ENCODE measurements around the gene LRRC41. TPM values are rescaled to one million over a fixed set of nuclear protein-coding genes. Genes with fewer than 3 reads are reported as not detected.
"Not testable (repeated sequence)": the region's sequence is repeated elsewhere in the genome, so short reads cannot be mapped to it uniquely, and the experiment has no call there.

The LRRC41 gene
- total RNA-seq, 2 donors from 2014 or later: 74.2 to 88.9 TPM

DNA sequence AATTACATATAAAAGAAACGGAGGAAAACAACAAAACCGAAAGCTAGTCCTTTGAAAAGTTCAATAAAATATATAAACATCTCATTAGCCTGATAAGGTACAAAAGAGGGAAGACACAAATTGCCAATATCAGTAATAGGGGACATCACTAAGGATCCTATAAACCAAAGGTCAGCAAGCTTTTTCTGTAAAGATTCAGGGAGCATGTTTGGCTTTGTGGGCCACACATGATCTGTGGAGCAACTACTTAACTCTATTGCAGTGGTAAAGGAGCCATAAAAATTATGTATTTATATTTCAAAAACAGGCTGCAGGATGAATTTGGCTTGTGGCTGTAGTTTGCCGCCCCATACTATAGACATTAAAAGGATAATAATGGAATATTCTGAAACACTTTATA lies 31.7 kb upstream of the LRRC41 start:
- no peaks in the 10 kb centered on the region for H3K27me3 Mint-ChIP-seq (ENCODE audit: insufficient read depth)
- H3K36me3 Mint-ChIP-seq (ENCODE audit: low read depth): no peaks in the 10 kb centered on the region
- peaks cover 13% of the 10 kb centered on the region for H3K4me1 Mint-ChIP-seq
- Histone ChIP-seq H3K9ac (ENCODE audit: extremely low read depth, low read length, poor library complexity, severe bottlenecking) (no peak overlapping the region), H3K9me3 (ENCODE audit: control insufficient read depth, low read length) (no peaks in the 10 kb centered on the region), H3K4me1 (ENCODE audit: control insufficient read depth, insufficient read depth, low read length) (no peaks in the 10 kb centered on the region), H3K27me3 (ENCODE audit: control insufficient read depth, insufficient read depth, low read length, poor library complexity, severe bottlenecking) (no peaks in the 10 kb centered on the region), H3K36me3 (ENCODE audit: control insufficient read depth, insufficient read depth, low read length) (no peaks in the 10 kb centered on the region), H3K4me3 (ENCODE audit: low read length) (no peak overlapping the region), H3K27ac (ENCODE audit: low read depth, low read length) (no peak overlapping the region)
- H3K4me3 Mint-ChIP-seq: no peak overlapping the region
- no peak for DNase-seq
- no peak overlapping the region for H3K27ac Mint-ChIP-seq
- TF ChIP-seq, protein P1, sequence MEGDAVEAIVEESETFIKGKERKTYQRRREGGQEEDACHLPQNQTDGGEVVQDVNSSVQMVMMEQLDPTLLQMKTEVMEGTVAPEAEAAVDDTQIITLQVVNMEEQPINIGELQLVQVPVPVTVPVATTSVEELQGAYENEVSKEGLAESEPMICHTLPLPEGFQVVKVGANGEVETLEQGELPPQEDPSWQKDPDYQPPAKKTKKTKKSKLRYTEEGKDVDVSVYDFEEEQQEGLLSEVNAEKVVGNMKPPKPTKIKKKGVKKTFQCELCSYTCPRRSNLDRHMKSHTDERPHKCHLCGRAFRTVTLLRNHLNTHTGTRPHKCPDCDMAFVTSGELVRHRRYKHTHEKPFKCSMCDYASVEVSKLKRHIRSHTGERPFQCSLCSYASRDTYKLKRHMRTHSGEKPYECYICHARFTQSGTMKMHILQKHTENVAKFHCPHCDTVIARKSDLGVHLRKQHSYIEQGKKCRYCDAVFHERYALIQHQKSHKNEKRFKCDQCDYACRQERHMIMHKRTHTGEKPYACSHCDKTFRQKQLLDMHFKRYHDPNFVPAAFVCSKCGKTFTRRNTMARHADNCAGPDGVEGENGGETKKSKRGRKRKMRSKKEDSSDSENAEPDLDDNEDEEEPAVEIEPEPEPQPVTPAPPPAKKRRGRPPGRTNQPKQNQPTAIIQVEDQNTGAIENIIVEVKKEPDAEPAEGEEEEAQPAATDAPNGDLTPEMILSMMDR (conservative IDR thresholded peaks at IDR 0.05): no peak
- WGBS, 2 experiments (ENCODE audit: insufficient coverage in 1 of 2, insufficient read length in 1 of 2): 100% methylated on average over 1 of the region's 3 CpGs; no CpG with 5 or more reads in 1 of the 2 experiments
- no peaks in the 10 kb centered on the region for H3K9me3 Mint-ChIP-seq

DNA sequence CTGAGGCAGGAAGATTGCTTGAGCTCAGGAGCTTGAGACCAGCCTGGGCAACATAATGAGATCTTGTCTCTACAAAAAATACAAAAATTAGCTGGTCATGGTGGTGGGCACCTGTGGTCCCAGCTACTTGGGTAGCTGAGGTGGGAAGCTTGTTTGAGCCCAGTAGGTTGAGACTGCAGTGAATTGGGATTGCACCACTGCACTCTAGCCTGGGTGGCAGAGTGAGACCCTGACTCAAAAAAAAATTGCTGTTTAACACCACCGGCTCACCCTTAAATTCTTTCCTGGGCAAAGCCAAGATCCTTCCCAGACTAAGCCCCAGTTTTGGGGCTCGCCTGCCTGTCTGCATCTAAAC lies 30.6 kb upstream of the LRRC41 start:
- Histone ChIP-seq H3K4me3 (ENCODE audit: low read length) (no peak overlapping the region), H3K9me3 (ENCODE audit: control insufficient read depth, low read length) (no peaks in the 10 kb centered on the region), H3K9ac (ENCODE audit: extremely low read depth, low read length, poor library complexity, severe bottlenecking) (no peak overlapping the region), H3K27ac (ENCODE audit: low read depth, low read length) (no peak overlapping the region), H3K36me3 (ENCODE audit: control insufficient read depth, insufficient read depth, low read length) (no peaks in the 10 kb centered on the region), H3K27me3 (ENCODE audit: control insufficient read depth, insufficient read depth, low read length, poor library complexity, severe bottlenecking) (no peaks in the 10 kb centered on the region), H3K4me1 (ENCODE audit: control insufficient read depth, insufficient read depth, low read length) (no peaks in the 10 kb centered on the region)
- H3K4me3 Mint-ChIP-seq: no peak overlapping the region
- WGBS, 2 experiments (ENCODE audit: insufficient coverage in 1 of 2, insufficient read length in 1 of 2): 87 to 100% methylated on average over 1 to 2 of the region's 2 CpGs
- TF ChIP-seq, protein P1 (conservative IDR thresholded peaks at IDR 0.05): no peak
- H3K27me3 Mint-ChIP-seq (ENCODE audit: insufficient read depth): no peaks in the 10 kb centered on the region
- peaks cover 15% of the 10 kb centered on the region for H3K4me1 Mint-ChIP-seq
- H3K36me3 Mint-ChIP-seq (ENCODE audit: low read depth): no peaks in the 10 kb centered on the region
- no peak for DNase-seq
- no peaks in the 10 kb centered on the region for H3K9me3 Mint-ChIP-seq
- H3K27ac Mint-ChIP-seq: no peak overlapping the region

DNA sequence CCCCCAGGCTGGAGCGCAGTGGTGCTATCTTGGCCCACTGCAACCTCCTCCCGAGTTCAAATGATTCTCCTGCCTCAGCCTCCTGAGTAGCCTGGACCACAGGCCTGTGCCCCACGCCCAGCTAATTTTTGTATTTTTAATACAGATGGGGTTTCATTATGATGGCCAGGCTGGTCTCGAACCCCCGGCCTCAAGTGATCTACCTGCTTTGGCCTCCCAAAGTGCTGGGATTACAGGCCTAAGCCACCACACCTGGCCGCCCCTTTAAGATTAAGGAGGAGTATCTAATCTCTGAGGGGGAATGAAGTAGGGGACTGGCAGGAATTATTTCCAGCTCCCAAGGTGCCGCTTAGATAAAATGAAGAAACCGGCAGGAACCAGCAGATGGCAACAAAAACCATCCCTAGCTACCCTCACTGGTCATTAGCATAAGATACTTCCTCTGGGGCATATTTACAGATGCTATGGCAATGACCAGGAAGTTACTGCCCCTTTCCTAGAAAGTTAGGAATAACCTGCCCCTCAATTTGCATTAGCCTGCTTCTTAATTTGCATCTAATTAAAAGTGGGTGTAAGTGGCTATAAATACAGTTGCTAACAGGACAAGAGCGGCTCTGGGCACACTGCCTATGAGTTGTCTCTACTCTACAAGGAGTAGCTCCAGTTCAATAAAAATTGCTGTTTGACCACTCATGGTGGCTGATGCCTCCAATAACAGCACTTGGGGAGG lies 30.0 kb upstream of the LRRC41 start:
- Mint-ChIP-seq H3K4me1 (peaks cover 15% of the 10 kb centered on the region), H3K27me3 (ENCODE audit: insufficient read depth) (no peaks in the 10 kb centered on the region), H3K27ac (no peak overlapping the region), H3K36me3 (ENCODE audit: low read depth) (no peaks in the 10 kb centered on the region), H3K9me3 (no peaks in the 10 kb centered on the region), H3K4me3 (no peak overlapping the region)
- 77 to 94% methylated on average over 3 to 9 of the region's 9 CpGs for WGBS, 2 experiments (ENCODE audit: insufficient coverage in 1 of 2, insufficient read length in 1 of 2)
- DNase-seq: peak; percentile 78
- TF ChIP-seq, protein P1 (conservative IDR thresholded peaks at IDR 0.05): peak; percentile 69
- Histone ChIP-seq H3K27ac (ENCODE audit: low read depth, low read length) (no peak overlapping the region), H3K36me3 (ENCODE audit: control insufficient read depth, insufficient read depth, low read length) (no peaks in the 10 kb centered on the region), H3K4me3 (ENCODE audit: low read length) (no peak overlapping the region), H3K9me3 (ENCODE audit: control insufficient read depth, low read length) (no peaks in the 10 kb centered on the region), H3K9ac (ENCODE audit: extremely low read depth, low read length, poor library complexity, severe bottlenecking) (no peak overlapping the region), H3K27me3 (ENCODE audit: control insufficient read depth, insufficient read depth, low read length, poor library complexity, severe bottlenecking) (no peaks in the 10 kb centered on the region), H3K4me1 (ENCODE audit: control insufficient read depth, insufficient read depth, low read length) (no peaks in the 10 kb centered on the region)

DNA sequence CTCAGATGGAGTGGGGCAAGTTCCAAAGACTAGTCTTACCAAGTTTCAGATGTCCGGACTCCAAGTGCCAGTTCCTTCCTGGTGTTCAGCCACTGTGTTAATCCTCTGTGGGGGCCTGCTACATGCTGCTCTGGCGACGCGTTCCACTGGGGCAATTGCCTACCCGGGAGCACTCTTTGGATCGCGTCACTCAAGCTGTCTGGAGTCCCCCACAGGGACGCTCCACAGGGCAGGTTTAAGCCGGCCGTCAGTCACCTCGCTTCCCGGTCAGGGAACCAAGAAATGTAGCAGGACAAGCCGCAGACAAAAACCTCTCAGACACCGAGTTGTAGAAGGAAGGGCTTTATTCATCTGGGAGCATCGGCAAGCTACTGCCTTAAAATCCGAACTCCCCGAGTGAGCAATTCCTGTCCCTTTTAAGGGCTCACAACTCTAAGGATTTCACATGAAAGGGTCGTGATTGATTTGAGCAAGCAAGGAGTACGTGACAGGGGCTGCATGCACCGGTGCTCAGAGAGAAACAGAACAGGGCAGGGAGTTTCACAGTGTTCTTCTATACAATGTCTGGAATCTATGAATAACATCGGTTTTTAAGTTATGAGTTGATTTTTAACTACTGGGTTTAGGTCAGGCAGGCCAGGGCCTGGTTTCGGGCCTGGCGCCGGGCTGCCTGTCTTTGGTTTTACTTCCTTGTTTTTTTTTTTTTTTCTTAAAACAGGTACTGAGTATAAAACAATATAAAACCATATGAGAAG lies 28.5 kb upstream of the LRRC41 start:
- H3K4me3 Mint-ChIP-seq; H3K9me3 ChIP-seq (ENCODE audit: control insufficient read depth, low read length); H3K36me3 Mint-ChIP-seq (ENCODE audit: low read depth); H3K4me1 ChIP-seq (ENCODE audit: control insufficient read depth, insufficient read depth, low read length); H3K27me3 ChIP-seq (ENCODE audit: control insufficient read depth, insufficient read depth, low read length, poor library complexity, severe bottlenecking); H3K4me3 ChIP-seq (ENCODE audit: low read length); H3K27me3 Mint-ChIP-seq (ENCODE audit: insufficient read depth); H3K27ac Mint-ChIP-seq; DNase-seq; H3K9me3 Mint-ChIP-seq; H3K9ac ChIP-seq (ENCODE audit: extremely low read depth, low read length, poor library complexity, severe bottlenecking); H3K36me3 ChIP-seq (ENCODE audit: control insufficient read depth, insufficient read depth, low read length): not testable (repeated sequence)
- peaks cover 15% of the 10 kb centered on the region for H3K4me1 Mint-ChIP-seq
- H3K27ac ChIP-seq (ENCODE audit: low read depth, low read length): peak overlapping the region; percentile 53
- WGBS, 2 experiments (ENCODE audit: insufficient coverage in 1 of 2, insufficient read length in 1 of 2): 62 to 87% methylated on average over 19 to 24 of the region's 24 CpGs

DNA sequence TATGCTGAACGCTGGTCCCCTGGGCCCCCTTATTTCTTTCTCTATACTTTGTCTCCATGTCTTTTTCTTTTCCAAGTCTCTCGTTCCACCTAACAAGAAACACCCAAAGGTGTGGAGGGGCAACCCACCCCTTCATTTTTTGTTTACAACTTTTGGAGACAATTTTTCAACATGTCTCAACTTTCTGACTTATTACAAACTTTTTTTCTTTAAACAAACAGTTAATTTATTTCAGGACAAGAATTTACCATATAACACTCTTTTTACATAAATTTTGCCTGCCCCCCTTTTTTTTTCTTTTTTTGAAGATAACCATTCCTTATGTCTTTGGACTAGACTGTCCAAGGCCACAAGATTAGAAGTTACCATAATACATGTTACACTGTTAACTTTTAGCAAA lies 27.0 kb upstream of the LRRC41 start:
- H3K4me1 ChIP-seq (ENCODE audit: control insufficient read depth, insufficient read depth, low read length); H3K36me3 Mint-ChIP-seq (ENCODE audit: low read depth); H3K27me3 ChIP-seq (ENCODE audit: control insufficient read depth, insufficient read depth, low read length, poor library complexity, severe bottlenecking); H3K9me3 ChIP-seq (ENCODE audit: control insufficient read depth, low read length); H3K4me3 Mint-ChIP-seq; DNase-seq; H3K36me3 ChIP-seq (ENCODE audit: control insufficient read depth, insufficient read depth, low read length); H3K4me3 ChIP-seq (ENCODE audit: low read length); H3K9me3 Mint-ChIP-seq; H3K27me3 Mint-ChIP-seq (ENCODE audit: insufficient read depth); H3K9ac ChIP-seq (ENCODE audit: extremely low read depth, low read length, poor library complexity, severe bottlenecking); H3K27ac ChIP-seq (ENCODE audit: low read depth, low read length): not testable (repeated sequence)
- H3K4me1 Mint-ChIP-seq: peaks cover 15% of the 10 kb centered on the region
- WGBS, 2 experiments (ENCODE audit: insufficient coverage in 1 of 2, insufficient read length in 1 of 2): 82 to 100% methylated on average over 2 of the region's 2 CpGs
- H3K27ac Mint-ChIP-seq: peak overlapping the region; percentile 30

Measured in endodermal cell (in vitro differentiated cells).